HCT116 (cell line): ENCODE data around the gene BTD. TPM values are rescaled to one million over a fixed set of nuclear protein-coding genes. Genes with fewer than 3 reads are reported as not detected.
A peak's percentile ranks its signal among the peaks of the same experiment; 100 is the strongest.

Experiments
- ATAC-seq: fragments of 200-7000 bp; cut with Tn5 transposase; 2 replicates; pipeline ENCODE4 v1.9.1; 2020; ENCODE audit warnings: mild to moderate bottlenecking, moderate library complexity
- BruUV-seq: library from RNA; stranded (reverse); fragments of 400-500 nt; replicated peaks from 2 replicates; lab custom pipeline; 2021; lab: Mats Ljungman, UMichigan
- CTCF ChIA-PET: fragments of 300-600 bp; sonication (Branson Sonifier 250); formaldehyde crosslinking; loops from one replicate; lab custom pipeline; 2021; ENCODE audit warnings: antibody characterized with exemption; lab: Charles Lee
- POLR2A ChIA-PET: fragments of 300-600, 350-600 bp; sonication (Branson Sonifier 250); formaldehyde crosslinking; loops from one replicate; lab custom pipeline; 2021; ENCODE audit warnings: antibody characterized with exemption; lab: Charles Lee
- RAD21 ChIA-PET, 2 experiments: fragments of 300-600 bp; sonication (Branson Sonifier 250); formaldehyde crosslinking; loops; one replicate each; lab custom pipeline; 2023; ENCODE audit warnings: low total read pairs in 2 of 2; ENCODE audit not compliant: uncharacterized antibody in 2 of 2, unreplicated experiment in 2 of 2, low non-redundant PET in 1 of 2; lab: Charles Lee
- DNase-seq: peaks from one replicate; pipeline ENCODE4 v3.0.0-alpha.2; 2010; ENCODE audit warnings: low read depth, low spot score
- H2AFZ ChIP-seq: fragments of 200-600 bp; shearing (Covaris generic), sonication (generic); 2 replicates; pipeline ENCODE4 v1.6.1; 2017; ENCODE audit warnings: low read depth, mixed run types, mixed read lengths, antibody characterized with exemption, low read length; ENCODE audit not compliant: poor library complexity, severe bottlenecking
- H3K27ac ChIP-seq: 2 replicates; pipeline ENCODE4 v1.5.1; 2012; ENCODE audit warnings: low read depth, low read length
- H3K27me3 ChIP-seq: fragments of 200-600 bp; sonication (generic); 2 replicates; pipeline ENCODE4 v1.6.1; 2016; ENCODE audit warnings: mixed run types, low read length, mixed read lengths; ENCODE audit not compliant: insufficient read depth
- H3K36me3 ChIP-seq, 2 experiments: fragments of 200-500 bp in 1 of 2; fragments of 200-600 bp in 1 of 2; sonication (Bioruptor generic) in 1 of 2; sonication (generic) in 1 of 2; 2 replicates each; pipeline versions ENCODE4 v1.5.1 to v1.6.1; 2014 to 2016; ENCODE audit warnings: low read length in 2 of 2, inconsistent platforms in 1 of 2, mixed read lengths in 1 of 2, mixed run types in 1 of 2; ENCODE audit not compliant: insufficient read depth in 2 of 2, control insufficient read depth in 1 of 2
- H3K4me1 ChIP-seq, 2 experiments: fragments of 200-600 bp in 1 of 2; sonication (generic) in 1 of 2; 2 replicates each; pipeline versions ENCODE4 v1.5.1 to v1.6.1; 2012 to 2017; ENCODE audit warnings: low read length in 2 of 2, inconsistent platforms in 1 of 2, mild to moderate bottlenecking in 1 of 2, mixed read lengths in 1 of 2, mixed run types in 1 of 2, moderate library complexity in 1 of 2; ENCODE audit not compliant: insufficient read depth in 2 of 2, control insufficient read depth in 1 of 2
- H3K4me2 ChIP-seq: fragments of 200-600 bp; sonication (generic); 2 replicates; pipeline ENCODE4 v1.6.1; 2017; ENCODE audit warnings: mixed run types, low read length, mixed read lengths
- H3K4me3 ChIP-seq, 2 experiments: fragments of 200-600 bp in 1 of 2; sonication (generic) in 1 of 2; replicated peaks in 1 of 2; 2 replicates each; pipeline ENCODE4 v1.5.1; 2011 to 2016; ENCODE audit warnings: low read length in 2 of 2, control low read depth in 1 of 2, low read depth in 1 of 2, mild to moderate bottlenecking in 1 of 2, mixed read lengths in 1 of 2, mixed run types in 1 of 2
- H3K79me2 ChIP-seq: fragments of 200-600 bp; sonication (generic); 2 replicates; pipeline ENCODE4 v1.6.1; 2017; ENCODE audit warnings: mild to moderate bottlenecking, mixed run types, low read length, moderate library complexity, mixed read lengths; ENCODE audit not compliant: insufficient read depth
- H3K9ac ChIP-seq: fragments of 200-600 bp; sonication (generic); 2 replicates; pipeline ENCODE4 v1.6.1; 2016; ENCODE audit warnings: low read length, mixed read lengths
- H3K9me2 ChIP-seq: fragments of 200-600 bp; sonication (generic), shearing (Covaris generic); 2 replicates; pipeline ENCODE4 v1.6.1; 2017; ENCODE audit warnings: mixed run types, mild to moderate bottlenecking, moderate library complexity; ENCODE audit not compliant: insufficient read depth
- H3K9me3 ChIP-seq, 2 experiments: fragments of 200-500 bp in 1 of 2; fragments of 200-600 bp in 1 of 2; sonication (Bioruptor generic) in 1 of 2; sonication (generic) in 1 of 2; 2 replicates each; pipeline ENCODE4 v1.6.1; 2014 to 2017; ENCODE audit warnings: low read length in 2 of 2, mixed read lengths in 2 of 2, inconsistent platforms in 1 of 2, low read depth in 1 of 2, mild to moderate bottlenecking in 1 of 2, mixed run types in 1 of 2, moderate library complexity in 1 of 2; ENCODE audit not compliant: control insufficient read depth in 1 of 2, insufficient read depth in 1 of 2
- H4K20me1 ChIP-seq: fragments of 200-600 bp; sonication (generic), shearing (Covaris generic); 2 replicates; pipeline ENCODE4 v1.6.1; 2017; ENCODE audit warnings: mixed run types, mild to moderate bottlenecking, moderate library complexity; ENCODE audit not compliant: insufficient read depth
- EGR1 ChIP-seq: IDR thresholded peaks from 2 replicates; pipeline ENCODE4 v1.6.1; 2012; ENCODE audit warnings: low read depth
- EZH2 ChIP-seq: fragments of 200-600 bp; sonication (generic); IDR thresholded peaks from 2 replicates; pipeline ENCODE4 v1.6.1; 2017; ENCODE audit warnings: antibody characterized with exemption, mixed run types
- SP1 ChIP-seq: IDR thresholded peaks from 2 replicates; pipeline ENCODE4 v1.6.1; 2012; ENCODE audit warnings: low read depth
- SRF ChIP-seq: IDR thresholded peaks from 2 replicates; pipeline ENCODE4 v1.6.1; 2012; ENCODE audit warnings: low read depth
- TCF7L2 ChIP-seq: IDR thresholded peaks from 2 replicates; pipeline ENCODE4 v1.7.0; 2011; ENCODE audit warnings: borderline replicate concordance, inconsistent platforms; ENCODE audit not compliant: insufficient read depth, insufficient read length; ENCODE audit errors: extremely low read depth
- ZNF274 ChIP-seq: fragments of 200-500 bp; sonication (Bioruptor generic); IDR thresholded peaks from 2 replicates; pipeline ENCODE4 v1.6.1; 2014; ENCODE audit warnings: mild to moderate bottlenecking, low read depth, low read length, inconsistent platforms
- intact Hi-C: fragments of 100-400 bp; cut with micrococcal nuclease; formaldehyde crosslinking; loops from 2 replicates; pipeline ENCODE4 v1.10.0; 2022
- total RNA-seq: library from RNA; stranded (reverse); gene quantifications from one replicate; pipeline ENCODE4 v1.2.1, GENCODE V29; 2021; ENCODE audit not compliant: unreplicated experiment
- TF ChIP-seq, protein P1 (sequence below), 3 experiments: fragments of 200-600 bp in 1 of 3; sonication (generic) in 1 of 3; IDR thresholded peaks in 2 of 3; conservative IDR thresholded peaks in 1 of 3; 2 replicates each; pipeline ENCODE4 v1.5.1; 2012 to 2017; ENCODE audit warnings: low read depth in 2 of 3, low read length in 2 of 3, antibody characterized with exemption in 1 of 3, borderline replicate concordance in 1 of 3, control low read depth in 1 of 3, mild to moderate bottlenecking in 1 of 3, mixed read lengths in 1 of 3, mixed run types in 1 of 3, moderate library complexity in 1 of 3; ENCODE audit not compliant: insufficient read depth in 1 of 3
- TF ChIP-seq, protein P2 (sequence below): IDR thresholded peaks from 2 replicates; pipeline ENCODE4 v1.6.1; 2012

BTD gene
- total RNA-seq, 1 experiment from 2014 or later: 5.0 TPM

DNA sequence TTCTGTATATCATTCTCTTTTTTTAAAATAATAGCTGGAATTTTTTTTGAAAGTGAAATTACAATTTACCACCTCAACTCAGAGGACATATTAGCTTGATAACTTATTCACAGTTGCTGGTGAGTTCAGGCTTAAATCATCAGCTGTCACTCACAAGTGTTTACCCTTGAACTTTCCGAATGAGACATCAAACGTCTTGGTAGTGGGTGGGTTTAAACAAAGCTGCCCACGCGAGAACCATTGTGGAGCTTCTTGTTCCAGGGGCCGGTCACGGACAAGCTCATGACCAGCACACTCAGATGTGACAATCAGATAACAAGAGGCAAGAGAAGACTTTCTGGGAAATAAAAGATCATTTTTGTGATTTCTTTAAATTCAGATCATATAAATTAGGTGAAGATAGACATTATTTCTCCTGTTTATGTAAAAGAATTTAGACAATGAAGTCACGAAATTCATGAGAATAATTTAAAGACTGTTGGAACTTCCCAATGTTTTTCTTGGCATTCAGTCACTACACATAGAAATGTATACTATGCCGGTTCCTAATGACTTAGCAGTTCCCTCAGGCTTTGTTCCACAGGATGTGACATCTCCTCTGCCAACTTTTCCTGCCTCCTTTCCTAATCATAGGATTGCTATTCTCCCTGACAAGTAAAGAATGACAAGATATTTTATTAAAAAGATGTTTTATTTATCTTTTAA is 29.3 kb downstream of the BTD start:
- Histone ChIP-seq H2AFZ (peak overlapping the region; percentile 91), H3K79me2 (no peaks in the 10 kb centered on the region), H3K4me2 (peak overlapping the region; percentile 58), H3K9ac (peak overlapping the region; percentile 32), H3K9me3 (no peaks in the 10 kb centered on the region), H3K36me3 (no peaks in the 10 kb centered on the region), H3K4me1 (peaks cover 29 to 53% of the 10 kb centered on the region in 2 experiments), H4K20me1 (no peaks in the 10 kb centered on the region), H3K9me2 (0 out of 2 replicates have a peak, but pooled peaks cover 2% of the 10 kb centered on the region), H3K27me3 (no peaks in the 10 kb centered on the region), H3K27ac (peak overlapping the region; percentile 2; the same call in 1 of the 2 replicates), H3K4me3 (peak overlapping the region; percentile 27 to 29)
- DNase-seq (no peak), ATAC-seq (peak; percentile 54)
- CTCF ChIA-PET: interaction anchor here (0.8 to 2.5 kb wide), 6 partner anchors 15 to 548 kb away, joined by 4 to 27 read pairs (median 6); partner anchors contain the start of gene ANKRD28
- POLR2A ChIA-PET: interaction anchor here (0.5 to 1.1 kb wide), 3 partner anchors 15 to 181 kb away, joined by 3 to 7 read pairs (median 3); no protein-coding TSS in a partner anchor
- TF ChIP-seq EGR1: no peak
- TF ChIP-seq TCF7L2: peak; percentile 56
- no peak for TF ChIP-seq EZH2
- TF ChIP-seq SP1: peak; percentile 17; the same call in 1 of the 2 replicates
- RAD21 ChIA-PET: interaction anchor here (0.7 to 1.4 kb wide), 4 partner anchors 15 to 182 kb away, joined by 3 to 14 read pairs (median 4); no protein-coding TSS in a partner anchor
- no TSS peak for BruUV-seq
- intact Hi-C loops: loop anchor here (1.0 to 10.0 kb wide), 4 partner anchors 182 to 617 kb away; no protein-coding TSS in a partner anchor

DNA sequence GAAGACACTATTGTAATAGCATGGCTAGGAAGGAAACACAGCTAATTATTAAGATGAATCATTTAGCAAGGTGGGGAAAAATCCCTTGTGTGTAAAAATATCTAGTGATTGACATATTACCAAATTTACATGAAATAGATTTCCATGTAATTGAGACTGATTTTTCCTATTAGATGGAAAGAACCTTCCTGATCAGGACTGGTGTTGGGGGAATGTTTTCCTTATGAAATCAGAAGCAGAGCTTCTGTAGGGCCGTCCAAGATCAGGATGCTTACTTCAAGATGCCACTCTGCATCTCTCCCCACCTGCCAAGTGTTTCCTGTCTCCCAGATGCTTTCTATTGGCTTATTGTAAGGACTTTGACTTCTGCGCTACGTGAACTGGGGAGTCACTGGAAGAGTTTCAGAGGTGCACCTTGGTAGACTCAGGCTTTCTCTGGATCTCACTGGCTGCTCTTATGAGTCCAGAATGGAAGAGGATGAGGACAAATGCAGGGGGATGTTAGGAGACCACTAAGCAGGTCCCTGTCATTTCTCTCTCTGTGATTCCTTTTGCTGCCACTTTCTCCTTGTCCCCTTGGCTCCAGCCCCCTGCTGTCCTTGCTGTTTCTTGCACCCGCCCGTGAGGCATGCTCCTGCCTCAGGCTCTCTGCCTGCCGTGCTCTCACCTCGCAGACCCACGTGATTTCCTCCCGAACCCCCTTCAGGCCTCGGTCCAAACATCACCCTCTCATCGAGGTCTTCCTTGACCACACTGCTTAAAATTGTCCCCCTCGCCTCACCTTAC is 30.1 kb downstream of the BTD start:
- TF ChIP-seq, protein P1, sequence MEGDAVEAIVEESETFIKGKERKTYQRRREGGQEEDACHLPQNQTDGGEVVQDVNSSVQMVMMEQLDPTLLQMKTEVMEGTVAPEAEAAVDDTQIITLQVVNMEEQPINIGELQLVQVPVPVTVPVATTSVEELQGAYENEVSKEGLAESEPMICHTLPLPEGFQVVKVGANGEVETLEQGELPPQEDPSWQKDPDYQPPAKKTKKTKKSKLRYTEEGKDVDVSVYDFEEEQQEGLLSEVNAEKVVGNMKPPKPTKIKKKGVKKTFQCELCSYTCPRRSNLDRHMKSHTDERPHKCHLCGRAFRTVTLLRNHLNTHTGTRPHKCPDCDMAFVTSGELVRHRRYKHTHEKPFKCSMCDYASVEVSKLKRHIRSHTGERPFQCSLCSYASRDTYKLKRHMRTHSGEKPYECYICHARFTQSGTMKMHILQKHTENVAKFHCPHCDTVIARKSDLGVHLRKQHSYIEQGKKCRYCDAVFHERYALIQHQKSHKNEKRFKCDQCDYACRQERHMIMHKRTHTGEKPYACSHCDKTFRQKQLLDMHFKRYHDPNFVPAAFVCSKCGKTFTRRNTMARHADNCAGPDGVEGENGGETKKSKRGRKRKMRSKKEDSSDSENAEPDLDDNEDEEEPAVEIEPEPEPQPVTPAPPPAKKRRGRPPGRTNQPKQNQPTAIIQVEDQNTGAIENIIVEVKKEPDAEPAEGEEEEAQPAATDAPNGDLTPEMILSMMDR (IDR thresholded peaks at IDR 0.05 in 2 of 3, conservative IDR thresholded peaks at IDR 0.05 in 1 of 3; ENCODE audit: borderline replicate concordance in 1 of 3, insufficient read depth in 1 of 3, low read depth in 2 of 3, low read length in 2 of 3): 0 out of 6 replicates have a peak, but pooled peaks of 1 of the 3 experiments have one; percentile 11
- TF ChIP-seq SRF (no peak), EZH2 (no peak), ZNF274 (no peak)
- TF ChIP-seq, protein P2, sequence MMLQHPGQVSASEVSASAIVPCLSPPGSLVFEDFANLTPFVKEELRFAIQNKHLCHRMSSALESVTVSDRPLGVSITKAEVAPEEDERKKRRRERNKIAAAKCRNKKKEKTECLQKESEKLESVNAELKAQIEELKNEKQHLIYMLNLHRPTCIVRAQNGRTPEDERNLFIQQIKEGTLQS: no peak
- ChIA-PET POLR2A (no interaction called here), RAD21 (interaction anchor here in 1 of 2 experiments (0.7 to 1.4 kb wide), 2 partner anchors 14 to 180 kb away, joined by 3 to 14 read pairs; no protein-coding TSS in a partner anchor), CTCF (interaction anchor here (1.0 to 2.5 kb wide), 4 partner anchors 156 to 547 kb away, joined by 4 to 27 read pairs (median 6); partner anchors contain the start of gene ANKRD28)
- BruUV-seq: no TSS peak
- H3K36me3 ChIP-seq: no peaks in the 10 kb centered on the region
- no peaks in the 10 kb centered on the region for H3K27me3 ChIP-seq
- no peaks in the 10 kb centered on the region for H4K20me1 ChIP-seq
- H3K9me2 ChIP-seq: 0 out of 2 replicates have a peak, but pooled peaks cover 2% of the 10 kb centered on the region
- H3K9ac ChIP-seq: no peak overlapping the region
- ATAC-seq (no peak), DNase-seq (no peak)
- H3K4me3 ChIP-seq: no peak overlapping the region
- H3K9me3 ChIP-seq: no peaks in the 10 kb centered on the region
- peak overlapping the region; percentile 2 for H3K27ac ChIP-seq
- peak overlapping the region; percentile 91 for H2AFZ ChIP-seq
- peaks cover 35 to 61% of the 10 kb centered on the region in 2 experiments for H3K4me1 ChIP-seq
- intact Hi-C loops: loop anchor here (5.0 to 10.0 kb wide), 2 partner anchors 413 to 546 kb away; no protein-coding TSS in a partner anchor
- H3K79me2 ChIP-seq: no peaks in the 10 kb centered on the region
- peak overlapping the region; percentile 58 for H3K4me2 ChIP-seq
